Measurements from ENCODE around the gene TSLP.

The TSLP gene

DNA sequence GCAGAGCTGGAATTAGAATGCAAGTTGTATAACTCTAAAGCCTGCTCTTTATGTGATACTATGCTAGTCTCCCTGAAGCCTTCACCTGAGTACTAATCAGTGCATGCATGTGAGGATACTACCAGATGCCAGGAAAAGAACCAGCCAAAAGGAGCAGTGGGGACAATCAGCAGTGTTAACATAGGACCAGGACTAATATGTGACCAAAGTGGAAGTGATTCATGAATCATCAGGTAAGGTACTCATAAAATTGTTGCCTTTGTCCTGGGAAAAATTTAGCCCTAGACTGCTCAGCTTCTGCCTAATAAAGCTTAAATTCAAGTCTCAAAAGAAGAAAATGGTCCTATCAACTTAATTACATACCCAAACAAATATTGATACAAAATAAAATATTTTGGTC is 13.4 kb upstream of the TSLP start:
- Histone ChIP-seq H3F3A (ENCODE audit: insufficient read depth, low read length) (no peaks in the 10 kb centered on the region), H3K27ac (ENCODE audit: low read length) (no peak overlapping the region), H3K4me3 (ENCODE audit: low read length) (no peak overlapping the region), H2AFZ (ENCODE audit: low read length) (no peak overlapping the region), H3K9ac (ENCODE audit: low read length) (no peak overlapping the region), H3K27me3 (replicated peaks; ENCODE audit: insufficient read depth, low read length) (no peaks in the 10 kb centered on the region), H4K20me1 (ENCODE audit: insufficient read depth, low read length) (no peaks in the 10 kb centered on the region), H3K9me2 (replicated peaks; ENCODE audit: insufficient read depth, low read length) (no peaks in the 10 kb centered on the region), H3K4me1 (ENCODE audit: low read length) (no peaks in the 10 kb centered on the region), H3K79me2 (ENCODE audit: low read length) (no peaks in the 10 kb centered on the region), H3K36me3 (replicated peaks; ENCODE audit: insufficient read depth, low read length) (no peaks in the 10 kb centered on the region), H3K4me2 (ENCODE audit: low read depth, low read length) (no peak overlapping the region), H3K9me3 (replicated peaks; ENCODE audit: insufficient read depth, low read length) (no peaks in the 10 kb centered on the region)
- no peak for DNase-seq
- no peak for TF ChIP-seq EZH2phosphoT487 (IDR thresholded peaks at IDR 0.05; ENCODE audit: low read length)
- no peak for TF ChIP-seq EZH2 (optimal IDR thresholded peaks at IDR 0.05; ENCODE audit: low read depth, low read length)
- TF ChIP-seq, protein P1, sequence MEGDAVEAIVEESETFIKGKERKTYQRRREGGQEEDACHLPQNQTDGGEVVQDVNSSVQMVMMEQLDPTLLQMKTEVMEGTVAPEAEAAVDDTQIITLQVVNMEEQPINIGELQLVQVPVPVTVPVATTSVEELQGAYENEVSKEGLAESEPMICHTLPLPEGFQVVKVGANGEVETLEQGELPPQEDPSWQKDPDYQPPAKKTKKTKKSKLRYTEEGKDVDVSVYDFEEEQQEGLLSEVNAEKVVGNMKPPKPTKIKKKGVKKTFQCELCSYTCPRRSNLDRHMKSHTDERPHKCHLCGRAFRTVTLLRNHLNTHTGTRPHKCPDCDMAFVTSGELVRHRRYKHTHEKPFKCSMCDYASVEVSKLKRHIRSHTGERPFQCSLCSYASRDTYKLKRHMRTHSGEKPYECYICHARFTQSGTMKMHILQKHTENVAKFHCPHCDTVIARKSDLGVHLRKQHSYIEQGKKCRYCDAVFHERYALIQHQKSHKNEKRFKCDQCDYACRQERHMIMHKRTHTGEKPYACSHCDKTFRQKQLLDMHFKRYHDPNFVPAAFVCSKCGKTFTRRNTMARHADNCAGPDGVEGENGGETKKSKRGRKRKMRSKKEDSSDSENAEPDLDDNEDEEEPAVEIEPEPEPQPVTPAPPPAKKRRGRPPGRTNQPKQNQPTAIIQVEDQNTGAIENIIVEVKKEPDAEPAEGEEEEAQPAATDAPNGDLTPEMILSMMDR (IDR thresholded peaks at IDR 0.05; ENCODE audit: low read length): no peak

GRCh38 chr5:111060169-111060568 is 11.3 kb upstream of the TSLP start:
- Histone ChIP-seq H3K79me2 (ENCODE audit: low read length) (no peaks in the 10 kb centered on the region), H3K4me1 (ENCODE audit: low read length) (no peaks in the 10 kb centered on the region)
- TF ChIP-seq, protein P1 (IDR thresholded peaks at IDR 0.05; ENCODE audit: low read length): no peak
- TF ChIP-seq EZH2 (optimal IDR thresholded peaks at IDR 0.05; ENCODE audit: low read depth, low read length) (no peak), EZH2phosphoT487 (IDR thresholded peaks at IDR 0.05; ENCODE audit: low read length) (no peak)

GRCh38 chr5:111061618-111062017 is 9.9 kb upstream of the TSLP start:
- no peak overlapping the region for H3K4me3 ChIP-seq (ENCODE audit: low read length)
- no peaks in the 10 kb centered on the region for H3K79me2 ChIP-seq (ENCODE audit: low read length)
- H2AFZ ChIP-seq (ENCODE audit: low read length): no peak overlapping the region
- no peaks in the 10 kb centered on the region for H3K9me2 ChIP-seq (replicated peaks; ENCODE audit: insufficient read depth, low read length)
- H4K20me1 ChIP-seq (ENCODE audit: insufficient read depth, low read length): no peaks in the 10 kb centered on the region
- DNase-seq: no peak
- H3K36me3 ChIP-seq (replicated peaks; ENCODE audit: insufficient read depth, low read length): no peaks in the 10 kb centered on the region
- H3K9me3 ChIP-seq (replicated peaks; ENCODE audit: insufficient read depth, low read length): no peaks in the 10 kb centered on the region
- no peak overlapping the region for H3K9ac ChIP-seq (ENCODE audit: low read length)
- no peak for TF ChIP-seq EZH2 (optimal IDR thresholded peaks at IDR 0.05; ENCODE audit: low read depth, low read length)
- TF ChIP-seq, protein P1 (IDR thresholded peaks at IDR 0.05; ENCODE audit: low read length): no peak
- no peak for TF ChIP-seq EZH2phosphoT487 (IDR thresholded peaks at IDR 0.05; ENCODE audit: low read length)
- no peak overlapping the region for H3K27ac ChIP-seq (ENCODE audit: low read length)
- no peak overlapping the region for H3K4me2 ChIP-seq (ENCODE audit: low read depth, low read length)
- H3K27me3 ChIP-seq (replicated peaks; ENCODE audit: insufficient read depth, low read length): no peaks in the 10 kb centered on the region
- H3F3A ChIP-seq (ENCODE audit: insufficient read depth, low read length): no peaks in the 10 kb centered on the region
- no peaks in the 10 kb centered on the region for H3K4me1 ChIP-seq (ENCODE audit: low read length)

More at GRCh38 chr5:111060169-111060568, 11.3 kb upstream of the TSLP start:
- Histone ChIP-seq H3K4me3 (ENCODE audit: low read length) (no peak overlapping the region), H3K9ac (ENCODE audit: low read length) (no peak overlapping the region), H2AFZ (ENCODE audit: low read length) (no peak overlapping the region), H3K27me3 (replicated peaks; ENCODE audit: insufficient read depth, low read length) (no peaks in the 10 kb centered on the region), H3K9me2 (replicated peaks; ENCODE audit: insufficient read depth, low read length) (no peaks in the 10 kb centered on the region), H3F3A (ENCODE audit: insufficient read depth, low read length) (no peaks in the 10 kb centered on the region), H3K9me3 (replicated peaks; ENCODE audit: insufficient read depth, low read length) (no peaks in the 10 kb centered on the region), H3K36me3 (replicated peaks; ENCODE audit: insufficient read depth, low read length) (no peaks in the 10 kb centered on the region), H3K27ac (ENCODE audit: low read length) (no peak overlapping the region), H4K20me1 (ENCODE audit: insufficient read depth, low read length) (no peaks in the 10 kb centered on the region), H3K4me2 (ENCODE audit: low read depth, low read length) (no peak overlapping the region)
- DNase-seq: no peak

Measured in MM.1S (cell line).